HG02885 (cell line): ENCODE measurements around the gene RBM20.
A peak's percentile ranks its signal among the peaks of the same experiment; 100 is the strongest.
"Not testable (repeated sequence)": the region's sequence is repeated elsewhere in the genome, so short reads cannot be mapped to it uniquely, and the experiment has no call there.

Source experiments
- ATAC-seq: cut with Tn5 transposase; IDR thresholded peaks from one replicate; pipeline ENCODE4 v1.9.1; 2021; ENCODE audit warnings: mild to moderate bottlenecking; ENCODE audit not compliant: unreplicated experiment, poor library complexity

The RBM20 gene

DNA sequence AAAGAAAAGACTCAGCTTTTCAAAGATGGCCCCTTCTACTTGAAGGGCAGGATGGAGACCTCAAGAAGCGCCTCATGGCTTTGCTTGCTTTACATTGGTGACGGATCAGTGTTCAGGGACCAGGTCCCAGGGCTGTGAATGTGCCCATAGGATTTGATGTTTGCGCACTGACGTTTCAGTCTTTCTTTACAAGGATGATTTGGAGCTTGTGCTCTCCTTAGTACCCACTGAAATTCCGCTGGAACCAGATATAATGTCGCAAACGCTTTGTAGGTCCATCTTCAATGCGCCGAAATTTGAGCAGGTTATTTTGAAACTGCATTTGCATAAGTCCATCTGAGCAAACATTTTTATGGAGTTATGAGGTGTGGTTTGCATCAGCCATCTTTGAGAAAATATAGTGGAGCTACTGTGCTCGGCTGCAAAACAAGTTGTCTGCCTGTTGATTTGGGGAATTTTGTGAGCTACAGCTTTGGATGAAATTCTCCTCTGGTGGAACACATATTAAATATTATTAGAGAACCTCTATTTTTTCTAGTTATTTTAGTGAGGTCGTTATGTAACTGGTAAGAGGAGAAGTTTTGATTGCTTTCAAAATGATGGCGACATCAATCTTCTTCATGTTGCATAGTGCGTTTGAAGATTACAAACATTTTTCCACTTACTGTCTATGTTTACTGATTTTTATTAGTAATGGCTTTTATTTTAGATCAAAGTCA is 2.4 kb downstream of the RBM20 start:
- ATAC-seq, result no peak

DNA sequence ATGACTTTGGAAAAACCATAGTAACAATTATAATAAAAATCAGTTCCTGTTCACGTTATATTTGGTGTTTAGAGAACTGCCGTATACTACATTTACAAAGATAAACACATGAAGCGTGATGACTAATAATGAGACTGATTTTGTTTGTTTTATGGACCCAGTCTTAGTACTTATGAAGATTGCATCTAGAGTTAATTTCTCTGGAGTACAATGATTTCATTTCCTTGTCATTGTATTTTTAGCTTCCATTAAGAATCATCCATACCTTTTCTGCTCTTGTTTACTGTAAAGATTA is 2.9 kb downstream of the RBM20 start:
- no peak for ATAC-seq

DNA sequence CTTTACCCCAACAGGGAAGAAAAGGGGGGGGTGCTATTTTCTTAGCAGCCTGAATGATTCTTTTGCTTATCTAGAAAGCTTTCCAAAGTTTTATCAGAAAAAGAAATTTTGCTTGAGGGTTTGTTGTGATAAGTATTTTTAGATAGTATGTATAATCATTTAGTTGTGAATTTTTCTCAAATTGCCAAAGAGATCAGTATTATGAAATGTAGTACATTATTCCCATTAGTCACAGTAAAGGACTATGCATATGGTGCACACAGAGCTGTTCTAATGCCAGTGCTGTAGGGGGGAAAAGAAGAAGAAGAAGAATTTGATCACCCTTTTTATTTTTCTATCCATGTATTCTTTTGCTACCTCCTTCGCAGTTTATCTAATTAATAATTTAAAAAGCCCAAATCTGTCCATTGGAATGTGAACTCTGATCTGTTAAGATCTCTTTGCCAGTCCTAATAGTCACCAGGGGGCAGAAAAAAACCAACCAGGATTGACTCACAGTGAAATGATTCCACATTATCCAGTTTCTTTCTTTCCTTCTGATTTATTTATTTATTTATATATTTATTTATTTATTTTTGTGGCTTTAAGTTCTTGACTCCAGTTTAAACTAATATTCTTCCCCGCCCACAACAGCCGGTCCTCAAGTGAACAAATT is 4.7 kb downstream of the RBM20 start:
- no peak for ATAC-seq

DNA sequence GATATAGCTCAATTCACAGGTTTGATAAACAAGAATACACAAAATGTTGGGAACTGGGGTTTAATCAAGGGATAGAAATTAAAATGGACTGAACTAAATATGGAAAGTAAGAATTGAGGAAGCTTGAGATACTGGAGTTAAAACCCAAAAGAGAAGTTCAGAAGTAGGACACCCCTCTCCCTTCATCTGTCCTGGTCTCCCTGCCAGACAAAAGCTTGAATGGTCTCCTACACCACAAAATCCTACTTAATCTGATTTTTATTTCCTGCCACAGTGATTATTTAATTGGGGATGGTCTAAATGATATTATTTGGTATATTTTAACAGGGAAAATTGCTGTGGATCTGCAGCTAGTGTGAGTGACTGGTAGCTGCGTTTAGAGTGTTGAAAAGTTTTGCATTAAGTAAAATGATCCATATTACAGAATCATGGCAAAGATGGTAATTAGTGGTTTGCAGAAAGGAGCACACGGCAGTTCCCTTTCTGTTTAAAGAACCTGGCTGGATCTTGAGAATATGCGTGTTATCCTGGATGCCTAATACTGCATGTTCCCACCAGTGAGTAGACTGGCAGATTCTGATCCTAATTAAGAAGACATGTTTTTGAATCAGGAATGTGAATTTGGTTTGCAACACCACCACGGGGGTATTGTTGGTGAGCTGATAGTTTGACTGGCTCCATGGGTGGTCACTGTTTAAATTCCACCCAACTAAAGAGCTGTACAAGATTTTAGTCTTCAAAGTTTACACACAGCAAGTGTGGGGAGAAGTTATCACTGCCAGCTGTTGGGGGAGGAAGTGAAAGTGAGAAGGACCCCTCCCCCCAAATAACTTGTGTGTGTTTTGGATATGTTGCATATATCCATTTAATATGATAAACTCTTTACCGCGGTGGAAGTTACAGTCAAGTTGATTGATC is 5.5 kb downstream of the RBM20 start:
- no peak for ATAC-seq

DNA sequence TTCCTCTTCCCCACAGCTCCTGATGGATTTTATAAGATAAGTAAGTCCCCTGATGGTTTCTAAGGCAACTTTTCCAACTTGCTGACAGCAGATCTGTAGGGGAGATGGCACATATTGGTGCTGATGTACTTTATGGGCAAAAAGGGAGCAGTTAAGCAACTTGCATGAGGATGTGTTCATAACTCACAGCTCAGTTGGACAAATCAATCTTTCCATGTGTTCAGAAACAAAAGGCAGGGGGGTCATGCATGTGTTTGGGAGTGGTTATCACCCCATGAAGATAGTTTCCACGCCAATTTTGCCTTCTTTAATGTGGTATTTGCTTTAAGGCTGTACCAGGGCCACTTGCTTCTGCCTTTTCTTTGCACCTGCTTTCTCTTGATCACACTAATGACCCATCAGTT is 6.1 kb downstream of the RBM20 start:
- no peak for ATAC-seq

DNA sequence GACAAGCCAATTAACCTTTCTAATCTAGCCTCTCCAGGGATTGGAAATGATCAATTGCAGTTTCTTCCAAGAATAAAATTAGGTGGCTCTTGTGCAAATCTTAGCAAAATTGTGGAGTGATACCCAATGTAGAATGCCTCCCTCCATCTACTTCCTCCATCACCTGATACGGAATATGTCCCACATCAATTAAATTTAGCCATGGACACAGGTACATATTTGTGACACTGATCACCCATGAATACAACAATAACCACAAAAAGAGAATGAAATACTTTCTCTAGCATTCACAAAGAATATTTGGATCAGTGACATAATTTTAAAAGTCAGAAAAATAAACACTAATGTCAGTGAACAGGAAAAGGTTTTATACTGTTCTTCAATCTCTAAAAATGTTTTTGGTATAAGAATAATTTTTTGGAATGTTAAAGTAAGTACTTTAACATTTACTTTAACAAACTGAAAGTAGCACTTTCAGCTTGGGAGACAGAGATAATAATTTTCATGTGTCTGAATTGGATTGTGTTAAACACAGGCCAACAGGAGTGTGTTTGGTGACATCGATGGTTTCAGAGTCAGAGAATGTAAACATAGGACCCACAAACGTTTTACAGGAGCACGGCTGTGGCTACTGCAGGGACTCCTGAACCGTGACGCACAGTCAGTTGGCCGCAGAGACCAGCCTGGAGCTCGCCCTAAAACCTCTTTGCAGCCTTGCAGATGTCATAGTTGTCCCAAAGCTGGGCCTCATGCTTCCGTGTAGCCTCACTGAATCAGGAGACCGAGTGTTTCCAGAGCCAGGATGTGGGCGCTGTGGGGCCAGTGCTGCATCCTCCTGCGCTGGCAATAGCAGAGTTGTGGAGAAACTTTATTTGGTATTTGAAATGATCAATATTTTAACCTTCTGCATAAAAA is 7.2 kb downstream of the RBM20 start:
- peak; percentile 95 for ATAC-seq

DNA sequence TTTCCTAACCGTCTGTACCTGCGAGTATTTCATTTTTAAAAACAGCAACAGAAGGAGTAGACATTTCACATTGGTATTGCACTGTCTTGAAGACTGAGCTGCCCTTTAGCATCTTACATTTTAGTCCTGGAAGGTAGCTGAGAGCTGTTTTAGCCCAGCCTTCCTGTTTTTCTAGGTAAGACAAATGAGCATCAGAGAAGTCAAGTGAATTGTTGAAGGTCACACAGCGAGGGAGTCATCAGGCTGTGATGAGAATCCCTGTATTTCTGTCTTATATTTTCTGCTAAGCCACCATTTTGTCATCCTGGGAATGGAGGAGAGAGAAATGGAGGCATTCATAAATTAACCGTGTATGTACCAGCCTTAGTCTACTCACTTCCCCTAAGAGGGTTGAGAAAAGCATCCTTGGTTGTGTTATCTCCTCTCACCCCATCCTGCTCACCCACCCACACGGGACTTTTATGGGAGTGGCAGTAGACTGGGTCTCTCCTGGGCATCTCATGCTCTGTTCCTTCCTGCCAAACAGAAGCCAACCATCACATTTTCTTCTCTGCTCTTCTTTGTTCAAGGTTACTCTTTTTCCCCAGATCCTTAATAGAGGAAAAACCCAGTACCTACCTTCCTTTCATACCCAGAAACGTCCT is 8.5 kb downstream of the RBM20 start:
- ATAC-seq, result no peak

DNA sequence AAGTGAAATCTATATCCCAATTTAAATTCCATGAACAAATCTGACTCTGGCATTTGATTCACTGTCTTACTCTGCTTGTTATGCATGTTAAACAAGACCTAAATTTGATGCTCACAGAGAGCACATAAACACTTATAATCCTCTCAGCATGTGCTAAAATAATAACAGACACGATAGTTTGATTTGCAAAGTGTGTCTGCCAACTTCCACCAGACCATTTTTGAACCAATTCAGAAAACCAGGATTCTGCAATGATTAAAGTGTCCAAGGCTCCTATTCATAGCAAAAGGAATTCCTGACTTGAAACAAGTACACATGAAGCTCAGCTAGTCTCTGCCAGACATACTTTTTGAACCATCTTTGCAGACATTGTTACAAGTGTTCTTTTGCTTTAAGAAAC is 11.2 kb downstream of the RBM20 start:
- no peak for ATAC-seq

DNA sequence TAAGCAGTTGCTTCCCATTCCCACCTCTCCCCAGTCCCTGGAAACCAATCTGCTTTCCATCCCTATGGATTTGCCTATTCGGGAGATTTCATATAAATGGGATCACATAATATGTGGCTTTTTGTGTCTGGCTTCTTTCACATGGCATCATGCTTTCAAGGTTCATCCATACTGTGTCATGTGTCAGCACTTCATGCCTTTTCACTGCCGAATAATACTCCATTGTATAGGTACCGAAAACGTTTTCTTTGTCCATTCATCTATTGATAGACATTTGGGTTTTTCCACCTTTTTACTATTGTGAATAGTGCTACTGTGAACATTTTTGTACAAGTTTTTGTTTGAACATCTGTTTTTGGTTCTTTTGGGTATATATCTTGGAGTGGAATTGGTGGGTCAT is 12.5 kb downstream of the RBM20 start:
- ATAC-seq, result no peak

DNA sequence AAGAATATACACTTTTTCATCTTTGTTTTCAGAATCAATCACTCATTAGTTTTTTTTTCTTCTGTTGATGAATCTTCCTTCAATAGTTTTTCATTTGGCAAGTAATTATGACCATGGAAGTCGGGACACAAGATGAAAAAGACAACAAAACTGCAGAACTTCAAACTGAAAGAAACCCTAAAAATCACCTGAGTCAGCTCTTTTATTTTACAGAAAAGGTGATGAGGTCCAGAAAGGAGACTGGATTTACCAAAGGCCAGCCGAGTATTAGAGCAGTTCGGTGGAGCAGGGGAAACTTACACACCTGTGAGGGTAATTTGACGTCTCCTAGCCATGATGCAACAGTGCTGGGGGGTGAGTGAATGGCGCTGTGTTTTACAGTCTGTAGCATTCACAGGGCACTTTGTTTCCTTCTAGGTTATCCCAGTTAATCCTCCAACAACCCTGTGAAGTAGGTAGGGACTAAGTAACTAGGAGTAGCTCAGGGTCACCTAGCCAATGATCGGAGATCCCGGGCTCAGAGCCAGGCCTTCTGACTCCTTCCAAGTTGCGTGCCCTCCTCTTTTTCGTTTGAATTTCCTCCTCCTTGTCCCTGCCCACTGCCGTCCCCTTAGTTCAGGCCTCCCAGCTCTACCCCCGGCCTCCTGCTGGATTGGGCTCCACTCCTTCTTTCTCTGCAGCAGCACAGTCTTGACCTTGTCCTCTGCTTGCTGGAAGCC is 14.0 kb downstream of the RBM20 start:
- ATAC-seq, result no peak

DNA sequence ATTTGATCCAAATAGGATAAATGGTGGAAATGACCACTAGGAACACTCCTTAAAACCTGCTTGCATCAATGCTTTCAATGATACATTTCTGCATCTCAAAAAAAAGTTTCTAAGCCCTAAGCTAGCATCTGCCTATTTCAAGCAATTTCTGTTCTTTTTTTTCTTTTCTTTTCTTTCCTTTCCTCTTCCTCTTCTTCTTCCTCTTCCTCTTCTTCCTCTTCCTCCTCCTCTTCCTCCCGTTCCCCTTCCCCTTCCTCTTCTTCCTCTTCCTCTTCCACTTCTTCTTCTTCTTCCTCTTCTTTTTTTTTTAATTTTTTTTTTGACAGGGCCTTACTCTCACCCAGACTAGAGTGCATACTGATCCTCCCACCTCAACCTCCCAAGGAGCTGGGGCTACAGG is 15.4 kb downstream of the RBM20 start:
- no peak for ATAC-seq

DNA sequence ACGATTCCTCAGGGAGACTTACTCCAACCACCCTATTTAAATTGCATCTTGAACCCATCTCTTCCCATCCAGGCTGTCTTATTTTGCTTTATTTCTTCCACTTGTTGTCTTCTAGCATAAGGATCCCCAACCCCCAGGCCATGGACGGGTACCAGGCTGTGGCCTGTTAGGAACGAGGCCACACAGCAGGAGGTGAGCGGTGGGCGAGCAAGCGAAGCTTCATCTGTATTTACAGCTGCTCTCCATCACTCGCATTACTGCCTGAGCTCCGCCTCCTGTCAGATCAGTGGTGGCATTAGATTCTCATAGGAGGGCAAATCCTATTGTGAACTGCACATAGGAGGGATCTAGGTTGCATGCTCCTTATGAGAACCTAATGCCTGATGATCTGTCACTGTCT is 16.2 kb downstream of the RBM20 start:
- ATAC-seq, result not testable (repeated sequence)

DNA sequence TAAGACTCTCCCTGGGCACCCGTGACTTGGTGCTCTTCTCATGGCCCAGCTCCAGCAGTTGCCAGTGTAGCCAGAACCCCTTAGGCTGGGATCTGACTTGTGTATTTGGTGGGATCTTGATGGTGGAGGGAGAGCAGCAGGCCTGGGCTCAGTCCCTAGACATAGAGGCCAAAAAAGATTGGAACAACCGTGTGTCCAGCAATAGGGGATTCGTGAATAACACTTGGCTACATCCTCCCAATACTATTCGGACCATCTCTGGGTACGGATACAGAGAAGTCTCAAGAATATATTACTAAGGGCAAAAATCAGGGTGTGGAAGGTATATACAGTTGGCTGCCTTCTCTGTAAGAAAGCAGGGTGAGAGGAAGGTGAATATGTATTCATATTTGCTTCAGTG is 17.2 kb downstream of the RBM20 start:
- ATAC-seq, result no peak

DNA sequence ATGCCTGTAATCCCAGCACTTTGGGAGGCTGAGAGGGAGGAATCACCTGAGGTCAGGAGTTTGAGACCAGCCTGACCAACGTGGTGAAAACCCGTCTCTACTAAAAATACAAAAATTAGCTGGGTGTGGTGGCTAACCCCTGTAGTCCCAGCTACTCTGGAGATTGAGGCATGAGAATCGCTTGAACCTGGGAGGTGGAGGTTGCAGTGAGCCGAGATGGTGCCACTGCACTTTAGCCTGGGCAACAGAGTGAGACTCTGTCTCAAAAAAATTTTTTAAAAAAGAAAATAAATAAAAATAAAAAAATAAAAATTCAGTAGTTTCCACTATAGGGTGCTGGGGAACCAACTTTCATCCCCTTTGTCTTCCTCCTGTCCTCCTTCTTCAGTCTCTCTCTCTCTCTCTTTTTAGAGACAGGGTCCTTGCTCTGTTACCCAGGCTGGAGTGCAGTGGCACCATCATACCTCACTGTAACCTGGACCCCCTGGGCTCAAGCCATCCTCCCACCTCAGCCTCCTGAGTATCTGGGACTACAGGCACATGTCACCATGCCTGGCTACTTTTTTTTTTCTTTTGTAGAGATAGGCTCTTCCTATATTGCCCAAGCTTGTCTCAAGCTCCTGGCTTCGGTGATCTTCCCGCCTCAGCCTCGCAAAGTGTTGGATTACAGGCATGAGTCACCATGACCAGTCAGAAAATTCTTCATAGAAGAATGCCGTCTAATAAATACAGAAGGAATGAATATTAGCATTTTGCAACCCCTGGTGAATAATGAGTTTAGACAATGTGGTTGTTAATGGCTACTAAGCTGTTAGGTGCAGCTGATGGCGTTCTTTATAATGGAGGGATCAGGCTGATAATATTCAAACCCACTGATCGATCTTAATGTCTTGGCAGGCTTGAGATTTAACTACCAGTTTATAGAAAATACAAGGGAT is 20.6 kb downstream of the RBM20 start:
- no peak for ATAC-seq

DNA sequence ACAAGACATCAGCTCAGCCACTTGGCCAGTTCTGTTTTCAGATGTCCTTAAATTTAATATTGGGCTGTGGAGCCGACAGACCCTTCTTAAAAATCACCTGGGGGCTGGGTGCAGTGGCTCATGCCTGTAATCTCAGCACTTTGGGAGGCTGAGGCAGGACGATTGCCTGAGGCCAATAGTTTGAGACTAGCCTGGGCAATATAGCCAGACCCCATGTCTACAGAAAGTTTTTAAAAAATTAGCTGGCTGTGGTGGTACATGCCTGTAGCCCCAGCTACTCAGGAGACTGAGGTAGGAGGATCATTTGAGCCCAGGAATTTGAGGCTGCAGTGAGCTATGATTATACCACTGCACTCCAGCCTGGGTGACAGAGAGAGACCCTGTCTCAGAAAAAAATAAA is 22.1 kb downstream of the RBM20 start:
- ATAC-seq, result not testable (repeated sequence)

DNA sequence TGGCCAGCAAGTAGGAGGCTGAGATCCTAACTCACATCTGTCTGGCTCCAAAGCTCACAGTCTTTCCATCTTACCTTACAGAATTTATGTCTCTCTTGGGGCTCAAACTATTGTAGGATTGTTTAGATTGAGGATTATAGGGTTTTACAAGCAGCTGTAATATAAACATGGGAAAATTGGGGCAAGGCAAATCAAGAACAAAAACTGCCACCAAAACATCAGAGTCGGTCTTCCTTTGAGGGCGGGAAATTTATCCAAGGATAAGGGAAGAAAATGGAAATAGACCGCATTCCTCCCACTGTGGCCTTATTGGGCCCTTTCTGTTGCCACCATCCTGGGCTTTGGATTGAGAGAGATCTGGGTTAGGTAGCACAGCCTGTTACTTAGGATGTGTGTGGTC is 22.5 kb downstream of the RBM20 start:
- ATAC-seq, result no peak

DNA sequence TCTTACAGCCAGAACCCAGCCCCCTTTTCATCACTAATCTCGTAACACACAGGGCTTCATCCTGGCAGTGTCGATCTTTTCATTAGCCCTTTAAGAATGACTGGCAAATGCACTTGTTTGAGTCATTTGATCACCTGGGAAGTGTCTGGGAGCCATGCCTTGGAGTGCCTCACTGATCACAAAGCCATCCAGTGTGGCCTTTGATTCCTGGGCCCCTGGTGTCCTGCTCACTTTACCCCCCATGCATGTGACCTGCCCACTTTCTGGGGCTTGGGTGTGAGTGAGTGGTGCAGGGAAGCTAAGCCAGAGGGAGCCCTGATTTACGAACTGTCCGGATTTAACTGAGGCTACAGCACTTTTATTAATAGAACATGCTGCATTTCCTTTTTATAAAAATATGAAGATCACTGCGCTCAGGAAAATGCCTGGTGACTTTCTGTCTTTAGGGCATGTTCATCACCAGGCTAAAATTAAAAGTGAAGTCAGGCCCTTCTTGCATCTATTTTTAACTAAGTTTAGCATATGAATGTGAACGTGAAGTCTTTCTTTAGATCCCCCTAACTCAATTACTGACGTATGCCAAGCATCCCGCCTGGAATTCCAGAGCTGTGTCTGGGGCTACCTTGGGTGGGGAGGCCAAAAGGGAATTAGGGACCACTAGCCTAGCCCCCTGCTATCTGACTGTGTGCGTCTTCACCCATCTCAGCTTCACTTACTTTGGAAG is 23.6 kb downstream of the RBM20 start:
- ATAC-seq, result no peak

DNA sequence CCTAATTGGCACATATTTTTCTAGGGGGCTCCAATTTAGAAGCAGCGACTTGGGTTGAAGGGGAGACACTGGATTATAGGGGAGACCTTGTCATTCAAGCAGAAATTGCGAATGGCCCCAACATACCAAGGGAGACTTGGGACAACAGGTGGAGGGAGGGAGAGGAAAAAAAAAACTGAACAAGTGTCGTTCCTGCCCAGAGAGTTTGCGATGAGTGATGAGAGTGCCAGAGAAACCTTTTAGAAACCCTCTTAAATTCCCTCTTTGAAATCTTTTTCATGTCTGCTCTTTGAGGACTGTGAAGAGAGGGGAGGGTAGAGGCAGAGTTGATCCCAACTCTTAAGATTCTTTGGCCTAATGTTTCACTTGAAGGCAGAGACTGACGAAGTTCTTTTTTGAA is 24.3 kb downstream of the RBM20 start:
- no peak for ATAC-seq
